Retinal pigment epithelial cell (primary cell): Measurements from ENCODE around the gene GRIA3.

Experiments
- DNase-seq: peaks from one replicate; pipeline ENCODE4 v3.0.0-alpha.2; 2010; ENCODE audit warnings: low read depth
- H3K4me3 ChIP-seq: 2 replicates; pipeline ENCODE4 v1.5.1; 2011; ENCODE audit warnings: mild to moderate bottlenecking, low read length, control low read depth, moderate library complexity
- CTCF ChIP-seq: conservative IDR thresholded peaks from 2 replicates; pipeline ENCODE4 v1.5.1; 2011; ENCODE audit warnings: low read depth, low read length, control low read depth, inconsistent platforms

GRIA3 gene

GRCh38 chrX:123455693-123456092 is 271.6 kb downstream of the GRIA3 start:
- no peak for DNase-seq
- no peak for TF ChIP-seq CTCF
- no peak overlapping the region for H3K4me3 ChIP-seq

DNA sequence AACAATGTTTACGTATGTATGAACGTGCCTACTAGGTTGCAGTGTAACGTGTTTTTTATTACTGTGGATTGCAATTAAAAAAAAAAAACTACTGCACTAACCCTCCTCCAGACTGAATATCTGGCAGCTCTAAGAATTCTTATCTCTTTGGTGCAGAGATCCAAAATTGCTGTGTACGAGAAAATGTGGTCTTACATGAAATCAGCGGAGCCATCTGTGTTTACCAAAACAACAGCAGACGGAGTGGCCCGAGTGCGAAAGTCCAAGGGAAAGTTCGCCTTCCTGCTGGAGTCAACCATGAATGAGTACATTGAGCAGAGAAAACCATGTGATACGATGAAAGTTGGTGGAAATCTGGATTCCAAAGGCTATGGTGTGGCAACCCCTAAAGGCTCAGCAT is 280.6 kb downstream of the GRIA3 start:
- no peak for DNase-seq
- no peak overlapping the region for H3K4me3 ChIP-seq
- no peak for TF ChIP-seq CTCF

DNA sequence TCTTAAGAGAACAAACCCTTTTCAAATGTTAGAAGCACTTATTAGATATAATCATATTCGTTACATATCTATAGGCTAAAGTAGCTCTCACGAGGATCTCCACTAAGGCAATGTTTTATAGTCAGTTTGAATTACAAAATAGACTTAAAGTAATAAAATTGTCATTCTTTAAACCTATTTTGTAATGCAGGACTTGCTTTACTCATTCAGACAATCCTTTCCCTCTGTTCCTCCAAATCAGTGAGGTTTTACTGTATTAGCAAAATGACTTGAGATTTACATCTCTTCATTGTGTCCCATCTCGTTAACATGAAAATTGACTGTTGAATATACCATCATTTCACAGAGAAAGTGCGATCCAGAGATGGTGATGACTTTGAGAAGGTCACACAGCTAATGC is 284.4 kb downstream of the GRIA3 start:
- no peak for DNase-seq
- H3K4me3 ChIP-seq = no peak overlapping the region
- no peak for TF ChIP-seq CTCF

DNA sequence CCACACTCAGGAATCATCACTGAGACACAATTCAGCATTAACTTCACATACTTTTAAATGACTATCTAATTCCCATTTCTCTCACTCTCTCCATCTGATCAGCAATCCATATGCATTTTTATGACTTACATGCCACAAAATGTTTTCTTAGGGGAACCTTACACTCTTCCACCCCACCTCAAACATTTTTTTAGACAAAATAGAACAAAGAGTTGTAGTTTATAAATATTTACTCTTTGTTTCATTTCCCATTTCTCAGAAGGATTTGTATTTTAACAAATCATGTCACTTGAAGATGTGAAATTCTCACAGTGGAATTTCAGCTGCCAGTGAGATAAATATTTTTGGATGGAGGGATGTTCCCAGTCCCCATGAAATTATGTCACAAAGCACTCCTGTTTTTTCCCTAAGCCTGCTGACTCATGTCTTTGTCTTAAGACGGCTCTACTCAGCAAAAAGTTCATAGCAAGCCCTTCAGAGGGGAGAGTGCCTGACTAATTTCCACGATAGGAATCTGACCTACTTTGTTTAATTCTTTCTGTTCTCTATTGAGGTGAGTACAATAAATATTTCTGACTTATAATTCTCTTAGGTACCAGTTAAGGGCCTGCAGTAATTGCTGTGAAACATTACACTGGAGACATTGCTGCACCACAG is 291.1 kb downstream of the GRIA3 start:
- peak; percentile 21 for DNase-seq
- no peak for TF ChIP-seq CTCF
- H3K4me3 ChIP-seq = no peak overlapping the region

- TF ChIP-seq CTCF = no peak
- no peak overlapping the region for H3K4me3 ChIP-seq
- DNase-seq = no peak
Observed at GRCh38 chrX:123476611-123477219, 292.6 kb downstream of the GRIA3 start.

DNA sequence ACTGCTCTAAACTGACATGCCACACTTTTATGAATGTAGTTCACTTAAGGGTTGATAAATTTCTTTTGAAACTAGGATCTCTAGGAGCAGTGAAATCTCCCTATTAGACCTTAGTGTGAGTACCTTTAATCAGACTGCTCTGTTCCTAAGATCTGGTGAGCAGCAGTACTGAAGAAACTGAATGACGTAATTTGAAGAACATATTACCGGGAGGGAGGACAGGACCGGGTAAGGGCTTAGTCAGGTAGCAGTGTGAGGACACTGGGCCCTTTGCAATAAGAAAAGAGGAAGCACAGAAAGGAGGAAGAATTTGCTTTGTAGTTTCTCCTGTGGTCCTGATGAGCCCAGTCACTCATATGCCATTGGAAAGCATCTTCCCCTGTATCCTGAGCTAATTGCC is 293.6 kb downstream of the GRIA3 start:
- TF ChIP-seq CTCF = no peak
- DNase-seq = no peak
- no peak overlapping the region for H3K4me3 ChIP-seq

DNA sequence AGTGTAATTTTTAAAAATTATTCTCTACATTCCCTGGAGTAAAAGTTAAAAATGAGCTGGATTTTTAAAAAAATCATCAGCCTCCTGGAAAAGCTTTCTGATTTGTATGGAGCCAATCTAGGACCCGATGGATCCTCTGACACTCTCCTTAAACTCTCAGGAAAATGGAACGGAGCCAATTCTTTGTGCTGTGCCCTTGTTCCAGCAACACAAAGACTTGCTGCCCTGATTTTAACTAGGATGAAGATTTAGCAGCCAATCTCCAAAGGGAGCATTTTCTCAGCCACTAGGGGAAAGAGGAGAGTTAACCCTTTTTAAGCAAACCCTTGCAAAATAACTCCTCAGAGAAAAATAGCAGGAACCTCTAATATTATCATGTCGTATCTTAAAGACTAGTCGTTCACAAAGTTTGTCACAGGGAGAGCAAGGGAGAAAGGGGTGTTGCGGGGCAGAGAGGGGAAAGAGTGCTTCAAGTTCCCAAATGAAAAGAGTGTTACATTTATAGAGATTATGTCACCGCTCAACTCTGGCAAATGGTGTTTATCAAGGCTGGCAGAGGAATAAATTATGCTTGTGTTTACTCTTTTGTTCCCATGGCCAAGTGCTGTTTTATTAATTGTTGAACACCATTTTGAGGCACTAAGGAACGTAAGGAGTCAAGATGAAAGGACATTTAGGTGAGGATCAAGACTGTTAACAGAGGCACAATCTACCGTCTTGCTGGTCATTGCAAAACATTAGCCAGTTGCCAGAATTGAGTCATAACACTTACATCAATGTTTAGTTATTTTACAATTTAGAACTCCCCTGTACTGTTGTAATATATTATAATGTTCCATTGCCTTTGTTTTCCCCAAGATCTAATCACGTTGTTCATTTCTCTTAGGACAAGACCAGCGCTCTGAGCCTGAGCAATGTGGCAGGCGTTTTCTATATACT is 298.1 kb downstream of the GRIA3 start:
- no peak for TF ChIP-seq CTCF
- DNase-seq = no peak
- no peak overlapping the region for H3K4me3 ChIP-seq
